Ovary (tissue), 3 donors: ENCODE results near the gene TRIM3.

Experiments used
- CTCF ChIP-seq, 3 donors: fragments of 450-650 bp in 2 of 3; fragments of 200-600 bp in 1 of 3; IDR thresholded peaks; one replicate each; pipeline versions ENCODE4 v1.5.1 to v1.8.0; 2016 to 2022; ENCODE audit warnings: antibody characterized with exemption in 3 of 3, mild to moderate bottlenecking in 1 of 3
- EP300 ChIP-seq: sonication (generic); formaldehyde crosslinking; IDR thresholded peaks from one replicate; pipeline ENCODE4 v1.6.1; 2017; ENCODE audit warnings: antibody characterized with exemption
- POLR2A ChIP-seq: fragments of 450-650 bp; IDR thresholded peaks from one replicate; pipeline ENCODE4 v1.6.1; 2017; ENCODE audit warnings: antibody characterized with exemption, mild to moderate bottlenecking, moderate library complexity
- donor health status: DM: no; HTN: no; CAD: no.

DNA sequence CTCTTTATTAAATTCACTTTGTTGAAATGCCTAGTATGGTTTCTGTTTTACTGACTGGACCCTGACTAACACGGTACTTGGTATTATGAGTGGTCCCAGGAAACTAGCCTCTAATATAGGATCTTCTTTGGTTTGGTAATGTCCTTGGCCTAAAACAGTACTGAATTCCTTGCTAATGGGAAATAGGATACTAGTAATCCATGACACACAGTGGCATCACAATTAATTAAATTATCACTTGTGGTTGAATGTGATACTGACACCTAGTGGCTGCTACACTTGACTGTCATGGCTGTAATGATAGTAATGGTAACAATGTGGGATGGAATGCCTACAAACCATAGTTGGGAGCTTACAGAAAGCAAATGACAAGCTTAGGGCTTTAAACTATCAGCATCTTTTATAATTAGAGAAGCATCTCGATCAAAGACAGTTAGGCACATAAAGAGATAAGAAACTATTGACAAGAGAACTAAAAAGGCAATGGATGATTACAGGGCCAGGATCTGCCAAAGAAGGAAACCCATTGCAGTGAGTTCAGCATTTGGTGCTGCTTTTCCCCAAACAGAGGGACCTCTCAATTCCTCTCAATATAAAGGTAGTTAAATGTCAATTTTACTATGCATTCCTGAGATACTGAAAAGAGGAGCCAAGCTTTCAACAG lies 32.0 kb upstream of the TRIM3 start:
- TF ChIP-seq CTCF (IDR thresholded peaks at IDR 0.05) (peak in 2 of 3 donors; percentile 23 to 47), EP300 (no peak), POLR2A (no peak)
